HCT116 (cell line): ENCODE measurements around the gene POLN. TPM values are rescaled to one million over a fixed set of nuclear protein-coding genes. Genes with fewer than 3 reads are reported as not detected.

Source experiments
- ATAC-seq: fragments of 200-7000 bp; cut with Tn5 transposase; 2 replicates; pipeline ENCODE4 v1.9.1; 2020; ENCODE audit warnings: mild to moderate bottlenecking, moderate library complexity
- BruUV-seq: library from RNA; stranded (reverse); fragments of 400-500 nt; replicated peaks from 2 replicates; lab custom pipeline; 2021; lab: Mats Ljungman, UMichigan
- CTCF ChIA-PET: fragments of 300-600 bp; sonication (Branson Sonifier 250); formaldehyde crosslinking; loops from one replicate; lab custom pipeline; 2021; ENCODE audit warnings: antibody characterized with exemption; lab: Charles Lee
- POLR2A ChIA-PET: fragments of 300-600, 350-600 bp; sonication (Branson Sonifier 250); formaldehyde crosslinking; loops from one replicate; lab custom pipeline; 2021; ENCODE audit warnings: antibody characterized with exemption; lab: Charles Lee
- RAD21 ChIA-PET, 2 experiments: fragments of 300-600 bp; sonication (Branson Sonifier 250); formaldehyde crosslinking; loops; one replicate each; lab custom pipeline; 2023; ENCODE audit warnings: low total read pairs in 2 of 2; ENCODE audit not compliant: uncharacterized antibody in 2 of 2, unreplicated experiment in 2 of 2, low non-redundant PET in 1 of 2; lab: Charles Lee
- DNase-seq: peaks from one replicate; pipeline ENCODE4 v3.0.0-alpha.2; 2010; ENCODE audit warnings: low read depth, low spot score
- H2AFZ ChIP-seq: fragments of 200-600 bp; shearing (Covaris generic), sonication (generic); 2 replicates; pipeline ENCODE4 v1.6.1; 2017; ENCODE audit warnings: low read depth, mixed run types, mixed read lengths, antibody characterized with exemption, low read length; ENCODE audit not compliant: poor library complexity, severe bottlenecking
- H3K27ac ChIP-seq: 2 replicates; pipeline ENCODE4 v1.5.1; 2012; ENCODE audit warnings: low read depth, low read length
- H3K27me3 ChIP-seq: fragments of 200-600 bp; sonication (generic); 2 replicates; pipeline ENCODE4 v1.6.1; 2016; ENCODE audit warnings: mixed run types, low read length, mixed read lengths; ENCODE audit not compliant: insufficient read depth
- H3K36me3 ChIP-seq, 2 experiments: fragments of 200-500 bp in 1 of 2; fragments of 200-600 bp in 1 of 2; sonication (Bioruptor generic) in 1 of 2; sonication (generic) in 1 of 2; 2 replicates each; pipeline versions ENCODE4 v1.5.1 to v1.6.1; 2014 to 2016; ENCODE audit warnings: low read length in 2 of 2, inconsistent platforms in 1 of 2, mixed read lengths in 1 of 2, mixed run types in 1 of 2; ENCODE audit not compliant: insufficient read depth in 2 of 2, control insufficient read depth in 1 of 2
- H3K4me1 ChIP-seq, 2 experiments: fragments of 200-600 bp in 1 of 2; sonication (generic) in 1 of 2; 2 replicates each; pipeline versions ENCODE4 v1.5.1 to v1.6.1; 2012 to 2017; ENCODE audit warnings: low read length in 2 of 2, inconsistent platforms in 1 of 2, mild to moderate bottlenecking in 1 of 2, mixed read lengths in 1 of 2, mixed run types in 1 of 2, moderate library complexity in 1 of 2; ENCODE audit not compliant: insufficient read depth in 2 of 2, control insufficient read depth in 1 of 2
- H3K4me2 ChIP-seq: fragments of 200-600 bp; sonication (generic); 2 replicates; pipeline ENCODE4 v1.6.1; 2017; ENCODE audit warnings: mixed run types, low read length, mixed read lengths
- H3K4me3 ChIP-seq, 2 experiments: fragments of 200-600 bp in 1 of 2; sonication (generic) in 1 of 2; replicated peaks in 1 of 2; 2 replicates each; pipeline ENCODE4 v1.5.1; 2011 to 2016; ENCODE audit warnings: low read length in 2 of 2, control low read depth in 1 of 2, low read depth in 1 of 2, mild to moderate bottlenecking in 1 of 2, mixed read lengths in 1 of 2, mixed run types in 1 of 2
- H3K79me2 ChIP-seq: fragments of 200-600 bp; sonication (generic); 2 replicates; pipeline ENCODE4 v1.6.1; 2017; ENCODE audit warnings: mild to moderate bottlenecking, mixed run types, low read length, moderate library complexity, mixed read lengths; ENCODE audit not compliant: insufficient read depth
- H3K9ac ChIP-seq: fragments of 200-600 bp; sonication (generic); 2 replicates; pipeline ENCODE4 v1.6.1; 2016; ENCODE audit warnings: low read length, mixed read lengths
- H3K9me2 ChIP-seq: fragments of 200-600 bp; sonication (generic), shearing (Covaris generic); 2 replicates; pipeline ENCODE4 v1.6.1; 2017; ENCODE audit warnings: mixed run types, mild to moderate bottlenecking, moderate library complexity; ENCODE audit not compliant: insufficient read depth
- H3K9me3 ChIP-seq, 2 experiments: fragments of 200-500 bp in 1 of 2; fragments of 200-600 bp in 1 of 2; sonication (Bioruptor generic) in 1 of 2; sonication (generic) in 1 of 2; 2 replicates each; pipeline ENCODE4 v1.6.1; 2014 to 2017; ENCODE audit warnings: low read length in 2 of 2, mixed read lengths in 2 of 2, inconsistent platforms in 1 of 2, low read depth in 1 of 2, mild to moderate bottlenecking in 1 of 2, mixed run types in 1 of 2, moderate library complexity in 1 of 2; ENCODE audit not compliant: control insufficient read depth in 1 of 2, insufficient read depth in 1 of 2
- H4K20me1 ChIP-seq: fragments of 200-600 bp; sonication (generic), shearing (Covaris generic); 2 replicates; pipeline ENCODE4 v1.6.1; 2017; ENCODE audit warnings: mixed run types, mild to moderate bottlenecking, moderate library complexity; ENCODE audit not compliant: insufficient read depth
- CBX3 ChIP-seq: IDR thresholded peaks from 2 replicates; pipeline ENCODE4 v1.6.1; 2012; ENCODE audit warnings: low read depth
- EGR1 ChIP-seq: IDR thresholded peaks from 2 replicates; pipeline ENCODE4 v1.6.1; 2012; ENCODE audit warnings: low read depth
- ELF1 ChIP-seq: IDR thresholded peaks from 2 replicates; pipeline ENCODE4 v1.6.1; 2012; ENCODE audit warnings: low read depth, borderline replicate concordance
- EZH2 ChIP-seq: fragments of 200-600 bp; sonication (generic); IDR thresholded peaks from 2 replicates; pipeline ENCODE4 v1.6.1; 2017; ENCODE audit warnings: antibody characterized with exemption, mixed run types
- EZH2phosphoT487 ChIP-seq: fragments of 200-600 bp; IDR thresholded peaks from 2 replicates; pipeline ENCODE4 v1.6.1; 2018; ENCODE audit warnings: antibody characterized with exemption, borderline replicate concordance
- JUND ChIP-seq: IDR thresholded peaks from 2 replicates; pipeline ENCODE4 v1.6.1; 2012
- POLR2AphosphoS5 ChIP-seq: IDR thresholded peaks from 2 replicates; pipeline ENCODE4 v1.6.1; 2011; ENCODE audit warnings: mild to moderate bottlenecking, low read depth, low read length, moderate library complexity
- RAD21 ChIP-seq: IDR thresholded peaks from 2 replicates; pipeline ENCODE4 v1.6.1; 2012; ENCODE audit warnings: low read depth, mild to moderate bottlenecking
- SIN3A ChIP-seq: IDR thresholded peaks from 2 replicates; pipeline ENCODE4 v1.6.1; 2012; ENCODE audit warnings: low read depth
- SP1 ChIP-seq: IDR thresholded peaks from 2 replicates; pipeline ENCODE4 v1.6.1; 2012; ENCODE audit warnings: low read depth
- TCF7L2 ChIP-seq: IDR thresholded peaks from 2 replicates; pipeline ENCODE4 v1.7.0; 2011; ENCODE audit warnings: borderline replicate concordance, inconsistent platforms; ENCODE audit not compliant: insufficient read depth, insufficient read length; ENCODE audit errors: extremely low read depth
- YY1 ChIP-seq: IDR thresholded peaks from 2 replicates; pipeline ENCODE4 v1.6.1; 2011; ENCODE audit warnings: low read length, low read depth, moderate library complexity, mild to moderate bottlenecking; ENCODE audit not compliant: insufficient replicate concordance; ENCODE audit errors: extremely low read depth
- ZFX ChIP-seq: fragments of 450-650 bp; IDR thresholded peaks from 2 replicates; pipeline ENCODE4 v1.6.1; 2017
- ZNF274 ChIP-seq: fragments of 200-500 bp; sonication (Bioruptor generic); IDR thresholded peaks from 2 replicates; pipeline ENCODE4 v1.6.1; 2014; ENCODE audit warnings: mild to moderate bottlenecking, low read depth, low read length, inconsistent platforms
- intact Hi-C: fragments of 100-400 bp; cut with micrococcal nuclease; formaldehyde crosslinking; loops from 2 replicates; pipeline ENCODE4 v1.10.0; 2022
- total RNA-seq: library from RNA; stranded (reverse); gene quantifications from one replicate; pipeline ENCODE4 v1.2.1, GENCODE V29; 2021; ENCODE audit not compliant: unreplicated experiment
- TF ChIP-seq, protein P1 (sequence below), 3 experiments: fragments of 200-600 bp in 1 of 3; sonication (generic) in 1 of 3; IDR thresholded peaks in 2 of 3; conservative IDR thresholded peaks in 1 of 3; 2 replicates each; pipeline ENCODE4 v1.5.1; 2012 to 2017; ENCODE audit warnings: low read depth in 2 of 3, low read length in 2 of 3, antibody characterized with exemption in 1 of 3, borderline replicate concordance in 1 of 3, control low read depth in 1 of 3, mild to moderate bottlenecking in 1 of 3, mixed read lengths in 1 of 3, mixed run types in 1 of 3, moderate library complexity in 1 of 3; ENCODE audit not compliant: insufficient read depth in 1 of 3
- TF ChIP-seq, protein P2 (sequence below): IDR thresholded peaks from 2 replicates; pipeline ENCODE4 v1.6.1; 2011; ENCODE audit warnings: mild to moderate bottlenecking, low read length, moderate library complexity; ENCODE audit not compliant: insufficient replicate concordance; ENCODE audit errors: extremely low read depth

The POLN gene
- total RNA-seq, 1 experiment from 2014 or later = 3.1 TPM

DNA sequence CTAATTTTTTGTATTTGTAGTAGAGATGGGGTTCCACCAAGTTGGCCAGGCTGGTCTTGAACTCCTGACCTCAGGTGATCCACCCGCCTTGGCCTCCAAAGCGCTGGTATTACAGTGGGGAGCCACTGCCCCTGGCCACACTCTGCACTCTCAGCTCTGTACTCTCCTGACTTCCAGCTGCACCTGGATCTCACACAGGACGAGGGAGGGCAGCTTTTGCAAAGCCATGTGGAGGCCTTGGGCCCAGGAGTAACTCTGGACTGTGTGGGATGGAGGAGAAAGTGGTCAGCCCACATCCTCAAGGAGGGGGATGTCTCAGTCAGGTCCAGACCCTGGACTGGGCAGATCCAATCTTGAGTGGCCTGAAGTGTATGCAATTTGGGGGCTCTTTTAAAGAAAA is 159.8 kb downstream of the POLN start:
- H4K20me1 ChIP-seq = no peaks in the 10 kb centered on the region
- BruUV-seq = no TSS peak
- H2AFZ ChIP-seq = no peak overlapping the region
- no peak overlapping the region for H3K27ac ChIP-seq
- TF ChIP-seq JUND (no peak), SP1 (no peak), EGR1 (no peak), CBX3 (no peak), EZH2phosphoT487 (no peak), TCF7L2 (no peak), ZFX (no peak), EZH2 (no peak), POLR2AphosphoS5 (no peak), ELF1 (no peak), SIN3A (no peak), YY1 (no peak), RAD21 (no peak), ZNF274 (no peak)
- TF ChIP-seq, protein P1, sequence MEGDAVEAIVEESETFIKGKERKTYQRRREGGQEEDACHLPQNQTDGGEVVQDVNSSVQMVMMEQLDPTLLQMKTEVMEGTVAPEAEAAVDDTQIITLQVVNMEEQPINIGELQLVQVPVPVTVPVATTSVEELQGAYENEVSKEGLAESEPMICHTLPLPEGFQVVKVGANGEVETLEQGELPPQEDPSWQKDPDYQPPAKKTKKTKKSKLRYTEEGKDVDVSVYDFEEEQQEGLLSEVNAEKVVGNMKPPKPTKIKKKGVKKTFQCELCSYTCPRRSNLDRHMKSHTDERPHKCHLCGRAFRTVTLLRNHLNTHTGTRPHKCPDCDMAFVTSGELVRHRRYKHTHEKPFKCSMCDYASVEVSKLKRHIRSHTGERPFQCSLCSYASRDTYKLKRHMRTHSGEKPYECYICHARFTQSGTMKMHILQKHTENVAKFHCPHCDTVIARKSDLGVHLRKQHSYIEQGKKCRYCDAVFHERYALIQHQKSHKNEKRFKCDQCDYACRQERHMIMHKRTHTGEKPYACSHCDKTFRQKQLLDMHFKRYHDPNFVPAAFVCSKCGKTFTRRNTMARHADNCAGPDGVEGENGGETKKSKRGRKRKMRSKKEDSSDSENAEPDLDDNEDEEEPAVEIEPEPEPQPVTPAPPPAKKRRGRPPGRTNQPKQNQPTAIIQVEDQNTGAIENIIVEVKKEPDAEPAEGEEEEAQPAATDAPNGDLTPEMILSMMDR (IDR thresholded peaks at IDR 0.05 in 2 of 3, conservative IDR thresholded peaks at IDR 0.05 in 1 of 3; ENCODE audit: borderline replicate concordance in 1 of 3, insufficient read depth in 1 of 3, low read depth in 2 of 3, low read length in 2 of 3) = no peak
- TF ChIP-seq, protein P2, sequence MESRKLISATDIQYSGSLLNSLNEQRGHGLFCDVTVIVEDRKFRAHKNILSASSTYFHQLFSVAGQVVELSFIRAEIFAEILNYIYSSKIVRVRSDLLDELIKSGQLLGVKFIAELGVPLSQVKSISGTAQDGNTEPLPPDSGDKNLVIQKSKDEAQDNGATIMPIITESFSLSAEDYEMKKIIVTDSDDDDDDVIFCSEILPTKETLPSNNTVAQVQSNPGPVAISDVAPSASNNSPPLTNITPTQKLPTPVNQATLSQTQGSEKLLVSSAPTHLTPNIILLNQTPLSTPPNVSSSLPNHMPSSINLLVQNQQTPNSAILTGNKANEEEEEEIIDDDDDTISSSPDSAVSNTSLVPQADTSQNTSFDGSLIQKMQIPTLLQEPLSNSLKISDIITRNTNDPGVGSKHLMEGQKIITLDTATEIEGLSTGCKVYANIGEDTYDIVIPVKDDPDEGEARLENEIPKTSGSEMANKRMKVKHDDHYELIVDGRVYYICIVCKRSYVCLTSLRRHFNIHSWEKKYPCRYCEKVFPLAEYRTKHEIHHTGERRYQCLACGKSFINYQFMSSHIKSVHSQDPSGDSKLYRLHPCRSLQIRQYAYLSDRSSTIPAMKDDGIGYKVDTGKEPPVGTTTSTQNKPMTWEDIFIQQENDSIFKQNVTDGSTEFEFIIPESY = no peak
- TF ChIP-seq, all 23 proteins: peak for 0
- RAD21 ChIA-PET = no interaction called here
- POLR2A ChIA-PET = no interaction called here
- no peak for ATAC-seq
- no peak overlapping the region for H3K4me3 ChIP-seq
- H3K9me3 ChIP-seq = no peaks in the 10 kb centered on the region
- H3K27me3 ChIP-seq = no peaks in the 10 kb centered on the region
- CTCF ChIA-PET = no interaction called here
- no peaks in the 10 kb centered on the region for H3K36me3 ChIP-seq
- no peak overlapping the region for H3K9ac ChIP-seq
- no peaks in the 10 kb centered on the region for H3K79me2 ChIP-seq
- intact Hi-C loops = no loop called here
- no peak for DNase-seq
- no peaks in the 10 kb centered on the region for H3K9me2 ChIP-seq
- H3K4me1 ChIP-seq = no peaks in the 10 kb centered on the region
- no peak overlapping the region for H3K4me2 ChIP-seq
